ENCODE measurements around the gene LBH.
A peak's percentile ranks its signal among the peaks of the same experiment; 100 is the strongest.

Gene LBH

GRCh38 chr2:30237966-30238800, 6.8 kb downstream of the LBH start:
- no peak for TF ChIP-seq CTCF (IDR thresholded peaks at IDR 0.05; ENCODE audit: insufficient read depth, low read depth, low read length, missing control alignments)
- no peak overlapping the region for H3K4me3 ChIP-seq (ENCODE audit: low read length)
- no peak for DNase-seq (ENCODE audit: low read depth)

GRCh38 chr2:30239308-30239985, 8.1 kb downstream of the LBH start:
- peak; percentile 91 for TF ChIP-seq CTCF (IDR thresholded peaks at IDR 0.05; ENCODE audit: insufficient read depth, low read depth, low read length, missing control alignments)
- peak; percentile 62 for DNase-seq (ENCODE audit: low read depth)
- no peak overlapping the region for H3K4me3 ChIP-seq (ENCODE audit: low read length)

- DNase-seq (ENCODE audit: low read depth): no peak
- TF ChIP-seq CTCF (IDR thresholded peaks at IDR 0.05; ENCODE audit: insufficient read depth, low read depth, low read length, missing control alignments): no peak
- H3K4me3 ChIP-seq (ENCODE audit: low read length): no peak overlapping the region
Measured at GRCh38 chr2:30239986-30240752, 8.8 kb downstream of the LBH start.

- H3K4me3 ChIP-seq (ENCODE audit: low read length): no peak overlapping the region
- TF ChIP-seq CTCF (IDR thresholded peaks at IDR 0.05; ENCODE audit: insufficient read depth, low read depth, low read length, missing control alignments): no peak
- no peak for DNase-seq (ENCODE audit: low read depth)
Measured at GRCh38 chr2:30243231-30243630, 11.9 kb downstream of the LBH start.

GRCh38 chr2:30245364-30245763, 14.0 kb downstream of the LBH start:
- TF ChIP-seq CTCF (IDR thresholded peaks at IDR 0.05; ENCODE audit: insufficient read depth, low read depth, low read length, missing control alignments): no peak
- no peak for DNase-seq (ENCODE audit: low read depth)
- no peak overlapping the region for H3K4me3 ChIP-seq (ENCODE audit: low read length)

GRCh38 chr2:30248791-30249190, 17.5 kb downstream of the LBH start:
- H3K4me3 ChIP-seq (ENCODE audit: low read length): no peak overlapping the region
- TF ChIP-seq CTCF (IDR thresholded peaks at IDR 0.05; ENCODE audit: insufficient read depth, low read depth, low read length, missing control alignments): no peak
- DNase-seq (ENCODE audit: low read depth): no peak

Data from epithelial cell of esophagus (primary cell).